GM10248 (cell line): Measurements from ENCODE around the gene HOXC12.

ENCODE experiments used
- CTCF ChIA-PET: fragments of 300-600 bp; sonication (Branson Sonifier 250); formaldehyde crosslinking; extraction: SDS; loops from one replicate; lab custom pipeline; 2021; ENCODE audit warnings: antibody characterized with exemption; lab: Yijun Ruan, JAX
- POLR2A ChIA-PET: fragments of 350-650 bp; sonication (Branson Sonifier 250); formaldehyde crosslinking; extraction: SDS; loops from one replicate; lab custom pipeline; 2020; ENCODE audit warnings: antibody characterized with exemption; lab: Yijun Ruan, JAX
- DNase-seq: peaks from one replicate; pipeline ENCODE4 v3.0.0; 2012; ENCODE audit errors: extremely low spot score
- CTCF ChIP-seq: IDR thresholded peaks from 2 replicates; pipeline ENCODE4 v1.5.1; 2012; ENCODE audit warnings: mild to moderate bottlenecking, low read depth; ENCODE audit errors: extremely low read depth, missing control alignments, control extremely low read depth

Gene HOXC12

GRCh38 chr12:53977596-53978445 lies 23.1 kb downstream of the HOXC12 start:
- ChIA-PET POLR2A (no interaction called here), CTCF (interaction anchor here (1.2 to 2.0 kb wide), 5 partner anchors 10 to 223 kb away, joined by 3 to 4 read pairs (median 4); no protein-coding TSS in a partner anchor)
- DNase-seq, result no peak
- TF ChIP-seq CTCF, result no peak

GRCh38 chr12:53978477-53979356 lies 24.0 kb downstream of the HOXC12 start:
- ChIA-PET POLR2A (no interaction called here), CTCF (interaction anchor here (1.5 to 2.8 kb wide), 3 partner anchors 9 to 229 kb away, joined by 4 to 10 read pairs (median 4); no protein-coding TSS in a partner anchor)
- DNase-seq, result no peak
- TF ChIP-seq CTCF, result no peak

- no peak for DNase-seq
- ChIA-PET CTCF (interaction anchor here (1.0 to 2.8 kb wide), 4 partner anchors 52 to 234 kb away, joined by 3 to 10 read pairs (median 4); partner anchors contain the start of gene HOXC5), POLR2A (no interaction called here)
- TF ChIP-seq CTCF, result no peak
Observed at GRCh38 chr12:53980104-53980801, 25.6 kb downstream of the HOXC12 start.

GRCh38 chr12:53980802-53981496 lies 26.2 kb downstream of the HOXC12 start:
- CTCF ChIA-PET, result interaction anchor here (1.0 to 2.8 kb wide), 5 partner anchors 52 to 234 kb away, joined by 3 to 10 read pairs (median 3); partner anchors contain the start of gene HOXC5
- no peak for DNase-seq
- no peak for TF ChIP-seq CTCF
- POLR2A ChIA-PET, result no interaction called here

- ChIA-PET CTCF (interaction anchor here (1.3 to 1.9 kb wide), 2 partner anchors 51 to 225 kb away, joined by 3 to 6 read pairs; partner anchors contain the start of gene HOXC5), POLR2A (no interaction called here)
- TF ChIP-seq CTCF, result no peak
- DNase-seq, result no peak
Observed at GRCh38 chr12:53981634-53982565, 27.2 kb downstream of the HOXC12 start.
